Tibial artery (tissue), 4 donors: Measurements from ENCODE around the gene GFER.
"Not testable (repeated sequence)": the region's sequence is repeated elsewhere in the genome, so short reads cannot be mapped to it uniquely, and the experiment has no call there.

Experiments used
- DNase-seq, 2 donors: peaks; one replicate each; pipeline ENCODE4 v3.0.0-alpha.2; 2019
- H3K27ac ChIP-seq, 2 donors: fragments of 200-600 bp; sonication (generic) in 1 of 2; 1 replicate in 1 of 2; 2 replicates in 1 of 2; pipeline ENCODE4 v1.5.1; 2018 to 2019; ENCODE audit warnings: mild to moderate bottlenecking in 1 of 2
- H3K27me3 ChIP-seq, 2 donors: fragments of 200-600 bp; sonication (generic) in 1 of 2; one replicate each; pipeline versions ENCODE4 v1.5.1 to v1.6.0; 2016 to 2019
- H3K36me3 ChIP-seq, 3 donors: fragments of 200-600 bp; sonication (generic) in 2 of 3; one replicate each; pipeline ENCODE4 v1.5.1; 2016 to 2019; ENCODE audit warnings: mild to moderate bottlenecking in 2 of 3
- H3K4me1 ChIP-seq, 4 donors: fragments of 200-600 bp; sonication (generic) in 2 of 4; 1 replicate in 3 of 4; 2 replicates in 1 of 4; pipeline ENCODE4 v1.5.1; 2016 to 2019
- H3K4me3 ChIP-seq, 2 donors: fragments of 200-600 bp; sonication (generic) in 1 of 2; 1 replicate in 1 of 2; 2 replicates in 1 of 2; pipeline ENCODE4 v1.5.1; 2018 to 2019; ENCODE audit warnings: mild to moderate bottlenecking in 2 of 2
- H3K9me3 ChIP-seq, 3 donors: fragments of 200-600 bp; sonication (generic) in 1 of 3; one replicate each; pipeline ENCODE4 v1.5.1; 2016 to 2019
- CTCF ChIP-seq, 2 experiments: fragments of 200-600 bp in 1 of 2; fragments of 450-650 bp in 1 of 2; IDR thresholded peaks; one replicate each; pipeline ENCODE4 v1.5.1; 2017 to 2019; ENCODE audit warnings: antibody characterized with exemption in 2 of 2, mild to moderate bottlenecking in 1 of 2, moderate library complexity in 1 of 2
- intact Hi-C: fragments of 100-400 bp; cut with DNase I; formaldehyde crosslinking; loops from one replicate; pipeline ENCODE4 v1.15.0; 2023; ENCODE audit warnings: low total_unique reads

GFER gene

DNA sequence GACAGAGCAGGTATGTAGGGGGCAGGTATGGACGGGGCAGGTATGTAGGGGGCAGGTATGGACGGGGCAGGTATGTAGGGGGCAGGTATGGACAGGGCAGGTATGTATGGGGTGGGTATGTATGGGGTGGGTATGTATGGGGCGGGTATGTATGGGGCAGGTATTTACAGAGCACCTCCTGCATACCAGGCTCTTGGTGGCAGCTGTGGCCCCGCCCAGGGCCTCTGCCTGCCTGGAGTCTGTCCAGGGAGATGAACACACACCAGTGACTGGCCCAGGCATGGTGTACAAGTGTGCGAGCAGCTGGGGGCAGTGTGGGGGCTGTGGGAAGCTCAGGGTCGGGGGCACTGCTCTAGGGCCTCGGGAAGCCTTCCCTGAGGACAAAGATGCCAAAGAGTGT lies 33.9 kb upstream of the GFER start:
- Histone ChIP-seq H3K27me3 (peaks cover 0 to 11% of the 10 kb centered on the region in 2 donors), H3K4me3 (no peak overlapping the region), H3K36me3 (no peaks in the 10 kb centered on the region), H3K4me1 (peaks cover 0 to 7% (median 1%) of the 10 kb centered on the region in 4 donors), H3K27ac (no peak overlapping the region), H3K9me3 (no peaks in the 10 kb centered on the region)
- DNase-seq, result no peak
- intact Hi-C loops, result no loop called here
- no peak for TF ChIP-seq CTCF (IDR thresholded peaks at IDR 0.05)

GRCh38 chr16:1950559-1950958 lies 33.4 kb upstream of the GFER start:
- no peak for TF ChIP-seq CTCF (IDR thresholded peaks at IDR 0.05)
- Histone ChIP-seq H3K27me3 (peaks cover 0 to 11% of the 10 kb centered on the region in 2 donors), H3K4me1 (peaks cover 0 to 7% (median 1%) of the 10 kb centered on the region in 4 donors), H3K4me3 (no peak overlapping the region), H3K9me3 (no peaks in the 10 kb centered on the region), H3K27ac (no peak overlapping the region), H3K36me3 (no peaks in the 10 kb centered on the region)
- intact Hi-C loops, result no loop called here
- DNase-seq, result peak in 1 of 2 donors; percentile 60

DNA sequence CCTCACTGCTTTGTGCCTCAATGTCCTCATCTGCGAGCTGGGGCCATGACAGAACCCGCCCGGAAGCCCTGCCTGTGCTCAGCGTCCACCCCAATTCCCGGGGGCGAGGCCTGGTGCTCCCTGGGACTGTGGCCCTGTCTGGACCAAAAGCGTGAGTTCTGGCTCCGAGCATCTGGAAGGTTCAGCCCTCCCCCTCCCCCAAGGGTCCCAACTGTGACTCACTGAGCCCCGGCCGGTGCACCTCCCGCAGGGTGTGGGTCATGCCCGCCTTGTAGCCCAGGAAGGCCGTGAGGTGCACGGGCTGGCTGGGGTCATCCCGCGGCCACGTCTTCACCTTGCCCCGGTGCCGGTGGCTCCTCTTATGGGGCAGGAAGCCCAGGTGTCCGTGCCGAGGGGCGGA lies 30.3 kb upstream of the GFER start:
- DNase-seq, result no peak
- H3K4me1 ChIP-seq, result peaks cover 0 to 7% (median 2%) of the 10 kb centered on the region in 4 donors
- peaks cover 0 to 11% of the 10 kb centered on the region in 2 donors for H3K27me3 ChIP-seq
- no peak overlapping the region for H3K4me3 ChIP-seq
- no peaks in the 10 kb centered on the region for H3K9me3 ChIP-seq
- H3K36me3 ChIP-seq, result no peaks in the 10 kb centered on the region
- no peak for TF ChIP-seq CTCF (IDR thresholded peaks at IDR 0.05)
- intact Hi-C loops, result no loop called here
- no peak overlapping the region for H3K27ac ChIP-seq

GRCh38 chr16:1957434-1958142 lies 26.4 kb upstream of the GFER start:
- H3K27ac ChIP-seq, H3K4me3 ChIP-seq, DNase-seq, intact Hi-C loops, H3K9me3 ChIP-seq: not testable (repeated sequence)
- peaks cover 0 to 11% of the 10 kb centered on the region in 2 donors for H3K27me3 ChIP-seq
- peaks cover 16 to 21% (median 19%) of the 10 kb centered on the region in 3 donors for H3K36me3 ChIP-seq
- peaks cover 0 to 20% (median 16%) of the 10 kb centered on the region in 4 donors for H3K4me1 ChIP-seq

DNA sequence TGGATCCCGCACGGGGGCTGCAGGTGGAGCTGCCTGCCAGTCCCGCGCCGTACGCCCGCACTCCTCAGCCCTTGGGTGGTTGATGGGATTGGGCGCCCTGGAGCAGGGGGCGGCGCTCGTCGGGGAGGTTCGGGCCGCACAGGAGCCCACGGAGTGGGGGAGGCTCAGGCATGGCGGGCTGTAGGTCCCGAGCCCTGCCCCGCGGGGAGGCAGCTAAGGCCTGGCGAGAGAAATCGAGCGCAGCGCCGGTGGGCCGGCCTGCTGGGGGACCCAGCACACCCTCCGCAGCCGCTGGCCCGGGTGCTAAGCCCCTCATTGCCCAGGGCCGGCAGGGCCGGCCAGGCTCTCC lies 25.9 kb upstream of the GFER start:
- intact Hi-C loops, H3K9me3 ChIP-seq, DNase-seq, H3K27ac ChIP-seq, H3K4me3 ChIP-seq: not testable (repeated sequence)
- Histone ChIP-seq H3K27me3 (peaks cover 0 to 11% of the 10 kb centered on the region in 2 donors), H3K4me1 (peaks cover 0 to 20% (median 16%) of the 10 kb centered on the region in 4 donors), H3K36me3 (peaks cover 21 to 26% (median 24%) of the 10 kb centered on the region in 3 donors)

- H3K36me3 ChIP-seq, result peaks cover 28 to 32% (median 31%) of the 10 kb centered on the region in 3 donors
- DNase-seq, result no peak
- H3K4me3 ChIP-seq, result peak overlapping the region; percentile 80 to 83
- TF ChIP-seq CTCF (IDR thresholded peaks at IDR 0.05), result no peak
- intact Hi-C loops, result no loop called here
- peaks cover 0 to 27% (median 18%) of the 10 kb centered on the region in 4 donors for H3K4me1 ChIP-seq
- peak overlapping the region; percentile 85 to 92 for H3K27ac ChIP-seq
- peaks cover 0 to 11% of the 10 kb centered on the region in 2 donors for H3K27me3 ChIP-seq
- no peaks in the 10 kb centered on the region for H3K9me3 ChIP-seq
Measured at GRCh38 chr16:1958715-1959268, 25.2 kb upstream of the GFER start.
